H9 (cell line): ENCODE results near the gene SEC16B. TPM values are rescaled to one million over a fixed set of nuclear protein-coding genes. Genes with fewer than 3 reads are reported as not detected.

Source experiments
- DNase-seq: peaks from one replicate; pipeline ENCODE4 v3.0.0-alpha.2; 2017
- H2AFZ ChIP-seq: one replicate; pipeline ENCODE4 v1.6.1; 2013; ENCODE audit warnings: mild to moderate bottlenecking, low read length, control low read depth, moderate library complexity
- H2AK5ac ChIP-seq: 2 replicates; pipeline ENCODE4 v1.6.1; 2013; ENCODE audit warnings: low read length, control low read depth, mixed read lengths; ENCODE audit not compliant: insufficient read length
- H2BK120ac ChIP-seq: one replicate; pipeline ENCODE4 v1.6.1; 2013; ENCODE audit warnings: low read depth, mild to moderate bottlenecking, low read length, control low read depth, inconsistent platforms; ENCODE audit not compliant: poor library complexity, severe bottlenecking
- H2BK12ac ChIP-seq: 2 replicates; pipeline ENCODE4 v1.6.1; 2013; ENCODE audit warnings: low read length, control low read depth, mixed read lengths, low read depth; ENCODE audit not compliant: insufficient read length
- H2BK15ac ChIP-seq: 2 replicates; pipeline ENCODE4 v1.6.1; 2013; ENCODE audit warnings: low read depth, low read length, control low read depth
- H2BK20ac ChIP-seq: one replicate; pipeline ENCODE4 v1.6.1; 2013; ENCODE audit warnings: low read depth, mild to moderate bottlenecking, low read length, control low read depth, inconsistent platforms; ENCODE audit not compliant: poor library complexity, severe bottlenecking
- H2BK5ac ChIP-seq: 2 replicates; pipeline ENCODE4 v1.6.1; 2013; ENCODE audit warnings: low read length, control low read depth, mixed read lengths; ENCODE audit not compliant: insufficient read length
- H3K14ac ChIP-seq: 2 replicates; pipeline ENCODE4 v1.6.1; 2013; ENCODE audit warnings: low read length, control low read depth; ENCODE audit not compliant: insufficient read depth
- H3K18ac ChIP-seq: 2 replicates; pipeline ENCODE4 v1.6.1; 2013; ENCODE audit warnings: low read depth, mild to moderate bottlenecking, mixed read lengths, low read length, control low read depth; ENCODE audit not compliant: insufficient read length
- H3K23ac ChIP-seq: 2 replicates; pipeline ENCODE4 v1.6.1; 2013; ENCODE audit warnings: low read length, control low read depth, mixed read lengths, low read depth; ENCODE audit not compliant: insufficient read length
- H3K23me2 ChIP-seq: 2 replicates; pipeline ENCODE4 v1.6.1; 2013; ENCODE audit warnings: low read depth, mild to moderate bottlenecking, mixed read lengths, low read length, control low read depth; ENCODE audit not compliant: insufficient read length, poor library complexity, severe bottlenecking
- H3K27ac ChIP-seq: 2 replicates; pipeline ENCODE4 v1.5.1; 2013; ENCODE audit warnings: low read length, control low read depth, mixed read lengths, low read depth; ENCODE audit not compliant: insufficient read length
- H3K27me3 ChIP-seq: 2 replicates; pipeline ENCODE4 v1.6.1; 2013; ENCODE audit warnings: low read length, control low read depth, inconsistent platforms; ENCODE audit not compliant: insufficient read depth
- H3K4ac ChIP-seq: 2 replicates; pipeline ENCODE4 v1.6.1; 2013; ENCODE audit warnings: low read depth, mild to moderate bottlenecking, control low read depth, inconsistent platforms, low read length, moderate library complexity
- H3K4me1 ChIP-seq: 2 replicates; pipeline ENCODE4 v1.6.1; 2013; ENCODE audit warnings: low read length, control low read depth, inconsistent platforms; ENCODE audit not compliant: insufficient read depth
- H3K4me2 ChIP-seq: 2 replicates; pipeline ENCODE4 v1.6.1; 2013; ENCODE audit warnings: low read length, control low read depth, mixed read lengths; ENCODE audit not compliant: insufficient read length, insufficient read depth
- H3K56ac ChIP-seq: 2 replicates; pipeline ENCODE4 v1.6.1; 2013; ENCODE audit warnings: low read depth, mild to moderate bottlenecking, mixed read lengths, low read length, control low read depth; ENCODE audit not compliant: insufficient read length
- H3K79me1 ChIP-seq: 2 replicates; pipeline ENCODE4 v1.6.1; 2013; ENCODE audit warnings: low read depth, mild to moderate bottlenecking, moderate library complexity, low read length, control low read depth, inconsistent platforms; ENCODE audit not compliant: insufficient read depth, poor library complexity, severe bottlenecking
- H3K79me2 ChIP-seq: 2 replicates; pipeline ENCODE4 v1.6.1; 2013; ENCODE audit warnings: low read length, control low read depth, inconsistent platforms; ENCODE audit not compliant: insufficient read depth
- H3K9ac ChIP-seq: 2 replicates; pipeline ENCODE4 v1.6.1; 2013; ENCODE audit warnings: low read length, control low read depth, mixed read lengths; ENCODE audit not compliant: insufficient read length; ENCODE audit errors: extremely low read depth
- H3K9me3 ChIP-seq: one replicate; pipeline ENCODE4 v1.6.1; 2013; ENCODE audit warnings: low read depth, low read length, inconsistent platforms; ENCODE audit not compliant: control insufficient read depth
- H3T11ph ChIP-seq: one replicate; pipeline ENCODE4 v1.6.1; 2013; ENCODE audit warnings: mild to moderate bottlenecking, low read length, control low read depth, inconsistent platforms
- H4K20me1 ChIP-seq: one replicate; pipeline ENCODE4 v1.6.1; 2013; ENCODE audit not compliant: control insufficient read depth, insufficient read length, insufficient read depth
- H4K5ac ChIP-seq: 2 replicates; pipeline ENCODE4 v1.6.1; 2013; ENCODE audit warnings: low read depth, mild to moderate bottlenecking, mixed read lengths, low read length, control low read depth; ENCODE audit not compliant: insufficient read length
- H4K8ac ChIP-seq: replicated peaks from 2 replicates; pipeline ENCODE4 v1.6.1; 2013; ENCODE audit warnings: low read length, control low read depth, mixed read lengths, low read depth; ENCODE audit not compliant: insufficient read length
- H4K91ac ChIP-seq: 2 replicates; pipeline ENCODE4 v1.6.1; 2013; ENCODE audit warnings: low read depth, mild to moderate bottlenecking, moderate library complexity, mixed read lengths, low read length, control low read depth; ENCODE audit not compliant: insufficient read length
- H3K27ac Mint-ChIP-seq, 3 experiments: 2 replicates in 2 of 3; 3 replicates in 1 of 3; pipeline ENCODE4 v1.8.0; 2020 to 2021; ENCODE audit warnings: mixed read lengths in 3 of 3, mild to moderate bottlenecking in 1 of 3, moderate library complexity in 1 of 3
- H3K27me3 Mint-ChIP-seq: 2 replicates; pipeline ENCODE4 v1.8.0; 2021; ENCODE audit warnings: low read depth, mild to moderate bottlenecking, moderate library complexity, mixed read lengths
- H3K36me3 Mint-ChIP-seq, 3 experiments: 2 replicates in 2 of 3; 3 replicates in 1 of 3; pipeline ENCODE4 v1.8.0; 2020 to 2021; ENCODE audit warnings: low read depth in 3 of 3, mixed read lengths in 3 of 3; ENCODE audit not compliant: insufficient read depth in 1 of 3
- H3K4me1 Mint-ChIP-seq, 2 experiments: 2 replicates each; pipeline ENCODE4 v1.8.0; 2020; ENCODE audit warnings: mixed read lengths in 2 of 2
- H3K4me3 Mint-ChIP-seq, 2 experiments: 2 replicates in 1 of 2; 3 replicates in 1 of 2; pipeline ENCODE4 v1.8.0; 2020 to 2021; ENCODE audit warnings: mild to moderate bottlenecking in 2 of 2, mixed read lengths in 2 of 2, moderate library complexity in 1 of 2
- H3K9me3 Mint-ChIP-seq, 2 experiments: 2 replicates in 1 of 2; 3 replicates in 1 of 2; pipeline ENCODE4 v1.8.0; 2020; ENCODE audit warnings: mild to moderate bottlenecking in 2 of 2, mixed read lengths in 2 of 2, moderate library complexity in 1 of 2
- total RNA-seq: library from RNA; stranded (reverse); gene quantifications from 2 replicates; pipeline ENCODE4 v1.2.1, GENCODE V29; 2021
- TF ChIP-seq, protein P1 (sequence below): fragments of 200-600 bp; sonication (generic); conservative IDR thresholded peaks from 3 replicates; pipeline ENCODE4 v1.8.0; 2021; ENCODE audit warnings: antibody characterized with exemption, mild to moderate bottlenecking

The SEC16B gene
- total RNA-seq, 1 experiment from 2014 or later, result 0.83 TPM

DNA sequence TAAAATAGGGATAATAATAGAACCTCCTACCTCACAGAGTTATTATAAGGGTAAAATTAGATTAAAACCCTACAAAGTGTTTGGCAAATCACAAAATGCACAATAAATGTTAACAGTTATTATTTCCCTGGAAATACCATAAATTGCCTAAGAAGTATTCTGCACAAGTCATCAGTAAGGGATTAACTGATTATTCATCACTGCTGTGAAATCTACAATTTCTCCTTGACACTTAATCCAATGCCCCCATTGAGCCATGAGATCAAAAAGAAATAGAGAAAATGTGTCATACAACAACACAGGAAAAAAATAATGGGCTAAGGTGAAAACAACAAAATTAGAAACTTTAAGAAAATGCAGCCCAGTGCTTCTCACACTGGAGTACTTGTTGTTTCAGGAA is 6.7 kb upstream of the SEC16B start:
- peaks cover 0 to 2% of the 10 kb centered on the region in 2 experiments; a peak in 3 of 4 replicates for H3K4me1 Mint-ChIP-seq
- Histone ChIP-seq H3K79me2 (no peaks in the 10 kb centered on the region), H2BK120ac (no peak overlapping the region), H3K27ac (no peak overlapping the region), H2BK15ac (no peak overlapping the region), H4K20me1 (no peaks in the 10 kb centered on the region), H3K9me3 (no peaks in the 10 kb centered on the region), H3K56ac (no peak overlapping the region), H3K27me3 (no peaks in the 10 kb centered on the region), H3K4me2 (no peak overlapping the region), H3K23me2 (no peaks in the 10 kb centered on the region), H4K8ac (no peak overlapping the region), H2BK5ac (no peak overlapping the region), H3K79me1 (no peaks in the 10 kb centered on the region), H3K4ac (no peak overlapping the region), H2AK5ac (no peak overlapping the region), H2AFZ (no peak overlapping the region), H3K4me1 (no peaks in the 10 kb centered on the region), H3K9ac (no peak overlapping the region), H4K5ac (no peak overlapping the region), H2BK12ac (no peak overlapping the region), H2BK20ac (no peak overlapping the region), H3K14ac (no peak overlapping the region), H3K23ac (no peak overlapping the region), H3T11ph (no peak overlapping the region), H3K18ac (no peak overlapping the region), H4K91ac (no peak overlapping the region)
- no peaks in the 10 kb centered on the region; the same call in none of the 2 replicates for H3K27me3 Mint-ChIP-seq
- no peaks in the 10 kb centered on the region for H3K9me3 Mint-ChIP-seq
- H3K27ac Mint-ChIP-seq, result no peak overlapping the region
- H3K36me3 Mint-ChIP-seq, result no peaks in the 10 kb centered on the region
- DNase-seq, result no peak
- no peak overlapping the region for H3K4me3 Mint-ChIP-seq
- TF ChIP-seq, protein P1, sequence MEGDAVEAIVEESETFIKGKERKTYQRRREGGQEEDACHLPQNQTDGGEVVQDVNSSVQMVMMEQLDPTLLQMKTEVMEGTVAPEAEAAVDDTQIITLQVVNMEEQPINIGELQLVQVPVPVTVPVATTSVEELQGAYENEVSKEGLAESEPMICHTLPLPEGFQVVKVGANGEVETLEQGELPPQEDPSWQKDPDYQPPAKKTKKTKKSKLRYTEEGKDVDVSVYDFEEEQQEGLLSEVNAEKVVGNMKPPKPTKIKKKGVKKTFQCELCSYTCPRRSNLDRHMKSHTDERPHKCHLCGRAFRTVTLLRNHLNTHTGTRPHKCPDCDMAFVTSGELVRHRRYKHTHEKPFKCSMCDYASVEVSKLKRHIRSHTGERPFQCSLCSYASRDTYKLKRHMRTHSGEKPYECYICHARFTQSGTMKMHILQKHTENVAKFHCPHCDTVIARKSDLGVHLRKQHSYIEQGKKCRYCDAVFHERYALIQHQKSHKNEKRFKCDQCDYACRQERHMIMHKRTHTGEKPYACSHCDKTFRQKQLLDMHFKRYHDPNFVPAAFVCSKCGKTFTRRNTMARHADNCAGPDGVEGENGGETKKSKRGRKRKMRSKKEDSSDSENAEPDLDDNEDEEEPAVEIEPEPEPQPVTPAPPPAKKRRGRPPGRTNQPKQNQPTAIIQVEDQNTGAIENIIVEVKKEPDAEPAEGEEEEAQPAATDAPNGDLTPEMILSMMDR, result no peak
